Posterior vena cava (tissue), 2 donors: Measurements from ENCODE around the gene ACAP1. TPM values are rescaled to one million over a fixed set of nuclear protein-coding genes. Genes with fewer than 3 reads are reported as not detected.
"Not testable (repeated sequence)": the region's sequence is repeated elsewhere in the genome, so short reads cannot be mapped to it uniquely, and the experiment has no call there.

Experiments used
- DNase-seq: peaks from one replicate; pipeline ENCODE4 v3.0.0-alpha.2; 2020; ENCODE audit warnings: low spot score
- intact Hi-C, 2 donors: fragments of 100-400 bp; cut with DNase I; formaldehyde crosslinking; loops; one replicate each; pipeline versions ENCODE4 v1.14.1 to v1.14.2; 2022 to 2023
- total RNA-seq, 2 donors: library from RNA; stranded (reverse); fragmentation: NEBNext Ultra II Directional; extraction: Animal tissue kit (Norgen Biotek cat#: 25700); gene quantifications; one replicate each; pipeline ENCODE4 v1.2.1, GENCODE V29; 2021
- donor health status: DM: yes; HTN: yes; CAD: no.
- donor health status: DM: yes; HTN: yes; CAD: no.

Gene ACAP1
- total RNA-seq, 2 donors from 2014 or later: 11.9 to 15.2 TPM

DNA sequence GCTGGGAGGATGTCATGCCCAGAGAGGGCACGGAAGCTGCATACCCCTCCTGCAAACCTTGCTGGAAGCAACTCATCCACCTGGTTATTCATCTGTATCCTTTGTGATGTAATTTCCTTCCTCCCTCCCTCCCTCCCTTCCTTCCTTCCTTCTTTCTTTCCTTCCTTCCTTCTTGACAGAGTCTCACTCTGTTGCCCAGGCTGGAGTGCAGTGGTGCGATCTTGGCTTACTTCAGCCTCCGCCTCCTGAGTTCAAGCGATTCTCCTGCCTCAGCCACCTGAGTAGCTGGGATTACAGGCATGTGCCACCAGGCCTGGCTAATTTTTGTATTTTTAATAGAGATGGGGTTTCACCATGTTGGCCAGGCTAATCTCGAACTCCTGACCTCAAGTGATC lies 32.3 kb downstream of the ACAP1 start:
- DNase-seq, intact Hi-C loops: not testable (repeated sequence)

- intact Hi-C loops: no loop called here
- no peak for DNase-seq
Observed at GRCh38 chr17:7369825-7370224, 33.5 kb downstream of the ACAP1 start.

DNA sequence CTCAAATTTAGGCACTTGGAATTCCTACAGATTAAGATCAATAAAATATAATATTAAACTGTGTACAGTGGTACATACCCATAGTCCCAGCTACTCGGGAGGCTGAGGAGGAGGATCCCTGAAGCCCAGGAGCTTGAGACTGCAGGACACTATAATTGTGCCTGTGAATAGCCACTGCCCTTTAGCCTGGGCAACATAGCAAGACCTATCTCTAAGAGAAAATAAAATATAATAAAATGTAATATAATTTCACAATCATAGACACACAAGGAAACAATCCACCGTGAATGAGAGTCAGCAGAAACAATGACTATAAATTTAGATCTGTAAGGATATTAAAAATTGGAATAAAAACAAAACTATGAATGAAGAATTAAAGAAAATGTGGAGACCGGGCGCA lies 34.5 kb downstream of the ACAP1 start:
- DNase-seq: no peak
- intact Hi-C loops: no loop called here

- intact Hi-C loops: no loop called here
- no peak for DNase-seq
Observed at GRCh38 chr17:7374353-7374752, 38.0 kb downstream of the ACAP1 start.

- intact Hi-C loops: no loop called here
- DNase-seq: no peak
Observed at GRCh38 chr17:7379134-7379533, 42.8 kb downstream of the ACAP1 start.

- intact Hi-C loops: no loop called here
- DNase-seq: no peak
Observed at GRCh38 chr17:7380321-7380720, 44.0 kb downstream of the ACAP1 start.

GRCh38 chr17:7380855-7381683 lies 44.7 kb downstream of the ACAP1 start, which contains the start of gene TNK1:
Gene TNK1, plus strand, starts transcription at chr17:7381089. Its CDS starts 1,838 bp downstream, at chr17:7382927.
- no peak for DNase-seq

DNA sequence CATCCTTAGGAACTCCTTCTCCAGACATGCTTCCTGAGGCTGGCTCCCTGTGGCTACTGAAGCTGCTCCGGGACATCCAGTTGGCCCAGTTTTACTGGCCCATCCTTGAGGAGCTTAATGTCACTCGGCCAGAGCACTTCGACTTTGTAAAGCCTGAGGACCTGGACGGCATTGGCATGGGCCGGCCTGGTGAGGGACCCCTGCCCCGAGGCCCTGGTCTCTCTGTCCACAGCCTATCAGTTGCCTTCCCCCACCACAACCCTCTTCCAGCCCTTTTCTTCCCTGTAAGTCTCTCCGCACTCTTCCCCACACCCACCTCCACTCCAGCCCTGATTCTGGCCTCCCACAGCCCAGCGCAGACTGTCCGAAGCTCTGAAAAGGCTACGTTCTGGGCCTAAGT lies 46.6 kb downstream of the ACAP1 start:
- no peak for DNase-seq
- intact Hi-C loops: no loop called here

More at GRCh38 chr17:7380855-7381683, 44.7 kb downstream of the ACAP1 start, which contains the start of gene TNK1:
- intact Hi-C loops: no loop called here

- DNase-seq: no peak
Observed at GRCh38 chr17:7383371-7383741, 47.0 kb downstream of the ACAP1 start.

DNA sequence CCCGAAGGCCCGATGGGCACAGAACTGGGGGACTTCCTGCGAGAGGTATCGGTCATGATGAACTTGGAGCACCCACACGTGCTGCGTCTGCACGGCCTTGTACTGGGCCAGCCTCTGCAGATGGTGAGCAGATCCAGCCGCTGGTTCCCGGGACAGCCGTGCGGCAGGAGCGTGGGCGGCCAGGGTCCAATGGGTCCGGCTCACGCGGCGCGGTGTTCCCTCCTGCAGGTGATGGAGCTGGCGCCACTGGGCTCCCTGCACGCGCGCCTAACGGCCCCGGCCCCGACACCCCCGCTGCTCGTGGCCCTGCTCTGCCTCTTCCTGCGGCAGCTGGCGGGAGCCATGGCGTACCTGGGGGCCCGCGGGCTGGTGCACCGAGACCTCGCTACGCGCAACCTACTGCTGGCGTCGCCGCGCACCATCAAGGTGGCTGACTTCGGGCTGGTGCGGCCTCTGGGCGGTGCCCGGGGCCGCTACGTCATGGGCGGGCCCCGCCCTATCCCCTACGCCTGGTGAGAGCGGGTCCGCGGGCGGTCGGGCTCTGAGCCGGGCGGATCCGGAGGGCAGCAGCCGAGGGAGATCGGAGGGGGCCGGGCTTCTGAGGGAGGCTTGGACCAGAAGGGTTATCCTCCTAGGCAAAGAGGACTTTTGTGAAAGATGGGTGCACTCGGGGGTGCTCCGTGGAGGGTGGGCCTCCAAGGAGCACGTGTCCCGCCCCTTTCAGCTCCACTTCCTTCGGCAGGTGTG lies 47.6 kb downstream of the ACAP1 start:
- intact Hi-C loops: no loop called here
- DNase-seq: no peak

More at GRCh38 chr17:7383371-7383741, 47.0 kb downstream of the ACAP1 start:
- intact Hi-C loops: no loop called here

DNA sequence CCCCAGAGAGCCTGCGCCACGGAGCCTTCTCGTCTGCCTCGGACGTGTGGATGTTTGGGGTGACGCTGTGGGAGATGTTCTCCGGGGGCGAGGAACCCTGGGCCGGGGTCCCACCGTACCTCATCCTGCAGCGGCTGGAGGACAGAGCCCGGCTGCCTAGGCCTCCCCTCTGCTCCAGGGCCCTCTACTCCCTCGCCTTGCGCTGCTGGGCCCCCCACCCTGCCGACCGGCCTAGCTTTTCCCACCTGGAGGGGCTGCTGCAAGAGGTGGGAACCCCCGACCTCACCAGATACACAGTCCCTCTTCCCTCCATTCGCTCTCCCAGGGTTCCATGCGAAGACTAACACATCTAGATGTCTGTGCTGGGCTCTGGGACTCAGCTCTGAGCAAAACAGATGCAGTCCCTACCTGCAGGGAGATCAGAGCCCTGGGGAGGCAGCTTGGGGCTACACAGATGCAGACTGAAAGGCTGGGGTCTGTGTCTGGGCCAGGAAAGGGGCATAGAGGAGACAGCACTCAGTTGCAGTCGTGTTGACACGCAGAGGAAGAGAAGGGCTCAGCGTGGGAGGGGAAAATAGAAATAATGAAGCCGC lies 48.3 kb downstream of the ACAP1 start:
- no peak for DNase-seq
- intact Hi-C loops: no loop called here

DNA sequence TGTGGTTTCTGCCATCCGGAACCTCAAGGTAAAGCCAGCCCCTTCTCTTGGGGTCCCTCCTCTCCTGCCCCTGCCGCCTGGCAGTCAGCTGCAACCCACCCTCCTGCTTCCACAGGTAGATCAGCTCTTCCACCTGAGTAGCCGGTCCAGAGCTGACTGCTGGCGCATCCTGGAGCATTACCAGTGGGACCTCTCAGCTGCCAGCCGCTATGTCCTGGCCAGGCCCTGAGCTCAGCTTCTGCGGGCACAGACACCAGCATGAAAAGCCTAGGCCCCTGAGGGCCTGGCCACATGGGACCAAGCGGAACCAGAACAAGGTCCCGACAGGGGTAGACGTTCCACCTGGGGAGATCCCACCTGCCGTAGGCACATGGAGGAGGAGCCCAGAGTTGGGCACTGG lies 52.5 kb downstream of the ACAP1 start:
- no peak for DNase-seq
- intact Hi-C loops: loop anchor here in 1 of 2 donors (1.0 kb wide), 1 partner anchor 11 kb away; no protein-coding TSS in a partner anchor

DNA sequence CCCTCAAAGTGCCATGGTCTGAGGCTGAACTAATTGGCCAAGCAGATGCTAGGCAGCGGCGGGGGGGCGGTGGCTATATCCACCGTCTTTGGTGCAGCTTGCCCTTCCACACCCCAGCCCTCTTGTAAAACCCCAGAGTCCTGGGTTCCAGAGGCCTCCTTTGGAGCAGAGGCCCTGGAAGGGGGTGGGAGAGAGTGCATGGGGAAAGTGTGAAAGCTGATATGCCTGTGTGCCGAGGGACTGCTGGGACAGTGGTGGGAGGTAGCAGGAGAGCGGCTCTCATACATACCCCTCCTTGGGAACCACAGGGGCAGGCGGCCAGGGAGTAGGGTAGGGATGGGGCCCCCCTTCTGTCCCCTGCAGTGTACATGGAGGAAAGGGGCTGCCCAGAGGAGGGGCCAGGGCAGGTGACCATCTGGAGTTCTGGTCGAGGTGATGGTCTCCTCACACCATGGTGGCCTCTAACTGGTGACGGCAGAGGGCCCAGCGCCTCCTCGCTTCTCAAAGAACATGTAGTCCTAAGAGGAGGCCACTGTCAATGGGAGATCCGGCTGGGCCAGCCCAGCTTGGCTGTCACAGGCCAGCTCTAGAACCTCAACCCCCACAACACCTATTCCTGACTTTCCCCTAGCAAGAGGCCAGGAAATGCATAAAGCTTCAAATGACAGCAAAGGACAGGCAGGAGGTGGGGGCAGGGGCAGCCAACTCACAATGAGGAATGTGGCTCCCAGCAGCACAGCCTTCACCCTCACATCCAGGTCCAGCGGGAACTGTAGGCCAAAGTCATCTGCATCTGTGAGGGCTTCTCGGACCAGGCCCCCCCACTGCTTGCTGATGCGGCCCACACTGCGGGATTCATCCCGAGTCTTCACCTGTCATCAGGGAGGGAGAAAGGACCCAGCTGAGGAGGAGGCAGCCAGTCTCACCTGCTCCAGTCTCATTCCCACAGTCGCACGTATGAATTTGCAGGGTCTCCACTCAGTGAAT lies 53.9 kb downstream of the ACAP1 start:
- DNase-seq: no peak
- intact Hi-C loops: loop anchor here in 1 of 2 donors (1.0 kb wide), 1 partner anchor 12 kb away; no protein-coding TSS in a partner anchor

GRCh38 chr17:7391307-7391706 lies 55.0 kb downstream of the ACAP1 start:
- no peak for DNase-seq
- intact Hi-C loops: no loop called here

DNA sequence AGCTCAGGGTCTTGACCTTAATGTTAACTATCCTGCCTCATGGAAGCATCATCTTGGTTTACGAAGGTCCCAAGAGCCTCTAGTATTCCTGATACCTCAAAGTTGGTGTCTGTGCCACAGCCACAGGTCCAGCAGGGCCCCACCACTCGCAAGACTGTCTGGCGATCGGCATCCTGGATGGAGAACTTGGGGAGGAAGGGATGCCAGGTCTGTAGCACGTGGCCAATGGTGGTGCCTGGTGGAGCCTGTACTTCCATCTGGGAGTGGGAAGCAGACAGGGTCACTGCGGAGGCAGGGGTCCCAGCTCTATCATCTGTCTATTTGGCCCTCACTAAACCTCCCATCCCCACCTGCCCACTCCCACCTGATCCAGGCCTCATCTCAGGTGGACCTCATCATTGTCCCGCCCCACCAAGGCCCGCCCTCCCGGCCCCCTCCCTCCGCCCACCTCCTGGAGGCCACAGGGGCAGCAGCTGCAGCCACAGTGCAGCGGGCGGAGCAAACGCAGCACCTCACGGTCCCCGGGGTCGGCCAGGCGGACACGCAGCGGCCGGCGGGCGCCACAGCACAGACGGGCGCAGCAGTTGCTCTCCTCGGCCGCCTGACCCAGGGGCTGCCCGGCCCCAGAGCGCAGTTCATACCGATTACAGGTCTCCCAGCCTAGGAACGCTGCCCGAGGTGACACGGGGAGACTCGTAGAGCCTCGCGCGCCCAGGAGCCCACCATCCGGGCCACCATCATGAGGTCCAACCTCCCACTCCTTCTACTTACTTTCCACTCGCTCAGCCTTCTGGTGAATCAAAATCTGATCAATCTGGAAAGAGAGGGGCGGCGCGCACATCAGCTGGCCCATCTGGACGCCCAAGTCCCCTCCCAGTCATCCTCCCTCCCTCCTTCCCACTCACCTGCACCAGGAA lies 56.6 kb downstream of the ACAP1 start:
- intact Hi-C loops: no loop called here
- no peak for DNase-seq

- intact Hi-C loops: no loop called here
- no peak for DNase-seq
Observed at GRCh38 chr17:7393613-7394451, 57.5 kb downstream of the ACAP1 start.
